Stimulated activated CD8-positive, alpha-beta memory T cell treated with anti-CD3 and anti-CD28 coated beads, Interleukin-7, amount 100 ng/mL, for 1 hour (primary cell): ENCODE measurements around the gene DENND1A.
"Not testable (repeated sequence)": the region's sequence is repeated elsewhere in the genome, so short reads cannot be mapped to it uniquely, and the experiment has no call there.

Experiments
- DNase-seq, 2 donors: peaks; one replicate each; pipeline ENCODE4 v3.0.0-alpha.2; 2020; ENCODE audit warnings: low read depth in 2 of 2

The DENND1A gene

DNA sequence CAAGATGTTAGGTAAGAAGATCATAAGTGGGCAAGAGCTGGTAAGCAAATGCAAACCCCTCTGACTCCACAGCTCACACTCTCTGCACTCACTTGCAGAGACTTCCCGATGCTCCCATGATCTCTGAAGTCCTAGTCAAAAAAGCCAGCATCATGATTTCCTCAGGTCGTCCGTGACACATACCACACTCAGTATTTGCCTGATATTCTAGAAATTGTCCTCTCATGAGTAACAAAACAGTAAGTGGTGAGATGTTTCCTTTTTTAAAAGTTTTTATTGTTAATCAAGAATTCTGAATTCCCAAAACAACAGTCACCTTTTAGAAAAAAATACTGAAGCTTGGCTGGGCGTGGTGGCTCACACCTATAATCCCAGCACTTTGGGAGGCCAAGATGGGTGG lies 194.6 kb downstream of the DENND1A start:
- no peak for DNase-seq

DNA sequence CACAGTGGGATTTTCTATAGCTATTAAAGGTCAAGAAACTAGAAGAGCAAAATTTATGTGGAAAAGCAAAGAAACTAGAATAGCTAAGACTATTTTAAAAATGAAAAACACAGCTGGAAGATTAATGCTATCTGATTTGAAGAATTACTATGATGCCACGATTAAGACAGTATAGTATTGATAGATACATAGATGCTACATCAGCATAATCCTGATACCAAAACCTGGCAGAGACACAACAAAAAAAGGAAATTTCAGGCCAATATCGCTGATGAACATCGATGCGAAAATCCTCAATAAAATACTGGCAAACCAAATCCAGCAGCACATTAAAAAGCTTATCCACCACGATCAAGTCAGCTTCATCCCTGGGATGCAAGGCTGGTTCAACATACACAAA lies 201.4 kb downstream of the DENND1A start:
- not testable (repeated sequence) for DNase-seq

DNA sequence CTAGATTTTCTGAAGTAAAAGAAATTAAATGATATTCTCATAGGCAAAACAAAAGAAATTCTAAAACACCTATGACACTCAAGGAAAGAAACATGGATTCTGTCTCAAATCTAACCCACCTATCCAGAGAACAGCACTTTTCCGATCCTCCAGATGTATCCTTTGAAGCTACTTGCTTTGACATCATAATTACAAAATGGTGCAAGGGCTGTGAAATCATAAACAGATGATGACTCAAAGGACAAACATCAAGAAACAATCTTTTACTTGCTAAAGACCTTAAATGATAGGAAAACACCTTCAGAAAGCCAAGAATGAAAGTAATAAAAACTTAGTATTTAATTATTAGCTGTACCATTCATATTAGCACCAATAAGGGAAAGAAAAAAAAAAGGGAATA lies 202.6 kb downstream of the DENND1A start:
- DNase-seq = no peak

DNA sequence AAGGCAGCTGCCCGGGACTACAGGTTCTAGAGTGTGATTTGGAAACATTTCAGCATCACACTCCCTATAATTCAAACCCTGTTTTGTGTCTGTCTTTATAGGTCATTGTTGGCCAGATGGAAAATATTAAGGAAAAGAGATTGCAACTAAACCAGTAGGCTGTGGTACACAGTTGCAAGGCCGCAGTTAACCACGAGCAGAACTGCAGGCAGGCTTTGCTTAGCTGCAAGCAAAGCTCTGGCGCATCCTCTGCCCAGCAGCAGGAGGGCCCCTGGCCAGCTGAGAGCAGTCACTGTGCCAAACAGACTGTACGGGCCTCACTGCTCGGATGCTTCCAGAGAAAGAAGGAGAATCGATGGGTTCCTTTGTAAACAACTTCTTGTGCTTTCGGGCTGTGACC lies 204.5 kb downstream of the DENND1A start:
- no peak for DNase-seq

DNA sequence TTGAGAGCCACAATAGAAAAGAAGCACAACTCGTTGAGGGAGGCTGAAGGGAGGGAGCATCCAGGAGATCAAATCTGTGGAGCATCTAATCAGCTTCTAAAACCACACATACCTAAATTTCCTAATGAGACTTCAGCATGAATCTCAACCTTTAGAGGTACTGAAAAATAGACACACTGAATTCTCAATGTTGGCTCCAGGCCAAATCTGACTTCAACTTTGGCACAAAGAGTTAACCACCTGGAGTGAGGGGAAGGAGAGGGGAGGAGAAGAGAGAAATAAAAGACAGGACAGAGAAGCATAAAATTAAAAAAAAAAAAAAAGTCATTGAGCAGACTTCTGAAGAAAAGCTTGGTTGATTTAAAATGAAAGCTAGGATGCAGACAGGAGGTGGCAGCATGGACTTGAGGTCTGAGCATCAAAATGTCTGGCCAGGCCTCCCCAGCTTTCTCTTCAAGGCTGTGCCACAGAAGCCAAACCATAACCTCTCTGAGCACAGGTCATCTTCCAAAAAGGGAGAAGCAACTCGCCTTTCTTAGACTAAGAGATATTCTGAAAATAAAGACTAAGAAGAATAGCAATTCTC lies 205.6 kb downstream of the DENND1A start:
- no peak for DNase-seq

DNA sequence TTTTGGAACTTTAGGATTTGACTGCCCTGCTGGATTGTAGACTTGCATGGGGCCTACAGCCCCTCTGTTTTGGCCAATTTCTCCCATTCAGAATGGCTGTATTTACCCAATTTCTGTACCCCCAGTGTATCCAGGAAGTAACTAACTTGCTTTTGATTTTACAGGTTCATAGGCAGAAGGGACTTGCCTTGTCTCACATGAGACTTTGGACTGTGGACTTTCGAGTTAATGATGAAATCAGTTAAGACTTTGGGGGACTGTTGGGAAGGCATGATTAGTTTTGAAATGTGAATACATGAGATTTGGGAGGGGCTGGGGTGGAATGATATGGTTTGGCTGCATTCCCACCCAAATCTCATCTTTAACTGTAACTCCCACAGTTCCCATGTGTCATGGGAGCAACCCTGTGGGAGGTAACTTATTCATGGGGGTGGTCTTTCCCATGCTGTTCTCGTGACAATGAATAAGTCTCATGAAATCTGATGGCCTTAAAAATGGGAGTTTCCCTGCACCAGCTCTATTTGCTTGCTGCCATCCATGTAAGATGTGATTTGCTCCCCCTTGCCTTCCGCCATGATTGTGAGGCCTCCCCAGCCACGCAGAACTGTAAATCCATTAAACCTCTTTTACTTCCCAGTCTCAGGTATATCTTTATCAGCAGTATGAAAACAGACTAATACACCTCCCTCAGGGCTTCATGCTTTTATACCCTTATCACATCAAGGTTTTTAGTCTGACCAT lies 206.6 kb downstream of the DENND1A start:
- no peak for DNase-seq

DNA sequence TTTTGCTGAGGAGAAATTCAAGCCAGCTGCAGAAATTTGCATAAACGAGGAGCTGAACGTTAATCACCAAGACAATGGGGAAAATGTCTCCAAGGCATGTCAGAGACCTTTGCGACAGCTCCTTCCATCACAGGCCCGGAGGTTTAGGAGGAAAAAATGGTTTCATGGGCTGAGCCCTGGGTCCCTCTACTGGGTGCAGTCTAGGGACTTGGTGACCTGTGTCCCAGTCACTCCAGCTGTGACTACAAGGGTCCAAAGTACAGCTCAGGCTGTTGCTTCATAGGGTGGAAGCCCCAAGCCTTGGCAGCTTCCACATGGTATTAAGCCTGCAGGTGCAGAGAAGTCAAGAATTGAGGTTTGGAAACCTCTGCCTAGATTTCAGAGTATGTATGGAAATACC lies 207.5 kb downstream of the DENND1A start:
- DNase-seq = no peak

DNA sequence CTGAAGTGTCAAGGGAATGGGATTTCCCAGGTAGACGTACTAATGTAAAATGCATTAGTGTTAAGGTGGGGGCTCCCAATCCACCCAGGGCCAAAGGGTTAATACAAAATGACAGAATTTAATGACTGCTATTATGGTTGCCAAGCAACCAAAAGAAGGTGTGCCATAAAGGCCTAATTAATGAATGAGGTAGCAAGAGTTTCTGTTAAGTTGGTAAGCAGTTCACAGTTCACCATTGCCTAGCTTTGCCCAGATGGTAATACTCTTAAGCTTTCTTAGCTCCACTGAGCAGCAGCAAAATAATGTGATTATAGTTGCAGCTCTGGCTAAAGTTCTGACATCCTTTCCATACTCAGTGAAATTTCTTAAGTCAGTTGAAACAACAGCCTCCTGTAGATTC lies 211.7 kb downstream of the DENND1A start:
- no peak for DNase-seq

DNA sequence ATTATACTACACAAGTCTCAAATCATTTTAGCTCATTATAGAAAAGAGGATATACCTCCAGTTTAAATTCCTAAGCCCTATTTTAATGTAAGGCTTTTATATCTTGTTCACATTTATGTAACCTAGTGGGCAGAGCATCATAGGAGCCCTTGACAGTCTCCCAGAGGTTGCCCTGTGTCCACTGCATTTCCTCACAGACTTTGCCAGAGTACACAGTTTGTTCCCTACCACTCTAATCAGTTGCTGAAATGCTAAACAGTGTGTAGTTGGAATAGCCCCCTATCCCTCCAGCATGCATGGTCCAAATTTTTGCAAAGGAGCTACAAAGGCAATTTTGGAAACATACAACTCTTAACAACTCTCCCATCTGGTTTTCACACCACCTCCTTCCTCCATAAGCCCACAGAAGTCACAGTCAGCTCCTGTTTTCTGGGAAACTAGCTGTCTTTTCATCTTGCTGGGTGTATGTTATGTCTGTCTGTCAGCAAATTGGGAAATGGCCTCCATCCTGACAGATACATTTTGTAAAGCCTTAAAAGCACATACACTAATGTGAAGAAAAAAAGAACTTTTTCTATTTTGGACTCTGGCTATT lies 212.2 kb downstream of the DENND1A start:
- no peak for DNase-seq

DNA sequence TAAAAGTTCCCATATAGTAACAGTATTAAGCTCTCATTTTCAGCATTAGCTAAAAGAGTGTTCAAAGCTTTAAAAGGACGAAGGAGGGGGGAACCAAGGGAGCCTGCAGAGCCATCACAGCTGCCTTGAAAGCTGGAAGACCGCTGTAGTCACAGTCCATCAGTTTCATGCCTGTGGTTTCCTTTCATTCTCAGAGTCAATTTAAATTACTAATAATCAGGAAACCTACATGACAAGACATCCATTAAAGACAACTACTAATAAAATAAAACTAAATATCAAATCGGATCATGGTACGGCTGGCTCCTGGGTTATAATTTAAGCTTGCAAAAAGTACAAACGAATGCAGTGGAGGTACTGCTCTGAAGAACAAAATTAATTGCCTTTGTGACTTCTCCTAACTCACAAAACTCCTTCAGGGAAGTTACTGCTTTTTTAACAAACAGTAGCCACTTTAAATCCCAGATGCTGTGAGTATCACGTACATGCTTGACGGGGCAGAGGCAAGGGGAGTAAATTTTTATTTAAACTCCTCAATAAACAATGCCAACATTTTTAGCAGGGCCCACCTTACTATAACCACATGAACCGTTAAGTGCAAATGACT lies 213.5 kb downstream of the DENND1A start:
- DNase-seq = no peak

DNA sequence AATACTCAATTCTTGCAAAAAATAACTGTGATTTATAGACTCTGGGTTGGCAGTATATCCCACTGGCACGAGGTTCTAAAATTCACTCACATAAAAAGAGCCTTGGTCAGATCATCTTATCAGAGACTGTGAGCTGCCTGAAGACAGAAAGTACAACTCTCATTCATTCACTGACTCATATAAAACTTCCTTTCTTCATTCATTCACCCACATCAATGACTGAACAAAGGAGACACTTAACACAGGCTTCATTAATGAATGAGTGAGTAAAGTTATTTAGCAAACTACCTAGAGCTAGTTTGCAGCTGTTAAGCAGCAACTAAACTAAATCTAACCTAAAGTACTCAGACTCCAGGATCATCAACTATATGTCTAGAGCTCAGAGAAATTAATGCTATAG lies 214.7 kb downstream of the DENND1A start:
- no peak for DNase-seq

DNA sequence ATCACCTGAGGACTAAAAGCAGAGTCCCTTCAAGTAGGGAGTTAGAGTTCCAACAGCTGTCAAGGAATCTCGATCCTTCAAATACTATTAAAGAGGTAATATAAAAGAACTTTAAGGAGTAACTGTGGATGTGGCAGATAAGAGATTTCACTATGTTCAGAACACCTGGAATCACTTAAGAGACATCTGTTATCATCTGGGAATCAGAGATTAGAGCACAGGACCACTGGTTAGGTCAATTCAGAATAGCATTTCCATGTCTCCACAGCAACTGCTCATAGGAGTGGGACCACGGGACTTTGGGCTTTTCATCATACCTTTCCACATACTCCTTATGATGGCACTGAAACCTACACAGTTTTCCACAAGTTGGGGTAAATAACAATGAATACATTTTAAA lies 216.6 kb downstream of the DENND1A start:
- DNase-seq = no peak

DNA sequence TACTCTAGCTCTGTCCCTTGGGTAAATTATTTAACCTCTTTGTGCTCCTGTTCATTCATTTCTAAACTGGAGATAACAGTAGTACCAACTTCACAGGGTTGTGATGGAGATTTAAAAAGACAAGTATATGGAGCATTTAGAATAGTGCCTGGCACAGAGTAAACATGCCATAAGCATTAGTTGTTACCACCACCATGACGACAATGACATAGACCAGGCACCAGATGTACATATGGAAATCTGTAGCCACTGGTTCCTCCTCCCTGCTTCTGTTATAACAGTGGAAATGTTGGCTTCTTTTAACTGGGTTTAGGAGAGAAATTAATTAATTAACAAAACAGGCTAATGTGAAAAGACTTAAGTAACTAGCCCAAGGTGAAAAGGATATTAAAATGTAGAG lies 217.5 kb downstream of the DENND1A start:
- no peak for DNase-seq

DNA sequence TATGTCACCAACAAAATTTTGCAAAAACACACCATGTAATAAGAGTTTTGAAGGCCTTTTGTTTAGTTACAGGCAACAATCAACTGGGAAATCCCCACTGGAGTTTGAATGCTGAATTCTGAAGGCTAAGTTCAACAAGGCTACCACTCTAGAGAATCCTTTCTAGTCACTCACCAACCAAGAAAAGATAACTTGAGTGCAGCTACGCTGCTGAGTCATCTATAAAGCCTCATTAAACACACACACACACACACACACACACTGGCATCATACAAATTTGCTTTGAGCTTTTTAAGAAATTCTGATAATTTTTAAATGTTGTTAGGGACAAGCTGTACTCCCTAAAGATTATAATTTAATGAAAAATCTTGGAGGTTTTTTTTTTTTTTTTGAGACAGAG lies 219.6 kb downstream of the DENND1A start:
- DNase-seq = no peak

DNA sequence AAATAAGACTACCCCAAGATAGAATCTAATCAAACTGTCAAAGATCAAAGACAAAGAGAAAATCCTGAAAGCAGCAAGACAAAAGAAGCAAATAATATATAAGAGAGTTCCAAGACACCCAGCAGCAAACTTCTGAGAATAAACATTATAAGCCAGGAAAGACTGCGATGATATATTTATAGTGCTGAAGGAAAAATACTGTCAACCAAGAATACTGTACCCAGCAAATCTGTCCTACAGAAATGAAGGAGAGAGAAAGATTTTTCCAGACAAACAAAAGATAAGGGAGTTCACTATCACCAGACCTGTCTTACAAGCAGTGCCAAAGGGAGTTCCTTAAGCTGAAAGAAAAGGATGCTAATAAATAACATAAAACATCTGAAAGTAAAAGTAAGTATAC lies 227.4 kb downstream of the DENND1A start:
- no peak for DNase-seq

DNA sequence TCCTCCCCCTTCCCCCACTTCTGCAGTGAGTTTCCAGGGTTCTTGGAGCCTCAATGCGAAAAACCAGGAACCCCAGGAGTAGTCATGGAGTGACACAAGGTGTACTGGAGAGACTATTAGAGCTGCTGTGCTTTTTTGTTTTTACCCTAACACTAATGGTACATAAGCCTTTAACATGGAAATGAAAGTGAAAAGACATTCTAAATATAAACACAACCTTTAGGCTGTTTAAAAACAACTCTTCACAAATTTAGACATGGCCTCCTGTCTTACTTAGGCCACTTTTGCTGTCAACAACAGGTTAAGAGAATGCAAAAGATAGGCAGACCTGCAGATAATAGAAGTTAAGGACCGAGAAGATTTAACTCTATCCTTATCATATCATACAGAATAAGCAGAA lies 232.2 kb downstream of the DENND1A start:
- DNase-seq = no peak

DNA sequence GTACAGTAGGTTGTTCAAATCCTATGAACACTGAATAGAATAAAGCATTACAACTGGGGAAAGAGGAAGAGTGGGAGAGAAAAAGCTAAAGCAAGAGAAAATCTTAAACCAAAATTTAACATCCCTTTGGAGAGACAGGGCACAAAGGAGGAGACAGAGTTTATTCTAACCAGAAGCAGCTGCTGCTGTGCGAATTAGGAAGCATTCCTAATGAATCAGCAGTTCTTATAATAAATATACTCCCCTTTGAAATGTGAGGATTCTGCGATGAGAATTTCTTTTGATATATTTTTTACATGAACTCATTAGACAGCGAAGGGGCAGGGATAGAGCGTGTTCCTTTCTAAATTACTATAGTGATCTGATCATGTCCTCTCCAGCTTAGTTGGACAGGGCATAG lies 233.4 kb downstream of the DENND1A start:
- DNase-seq = no peak

DNA sequence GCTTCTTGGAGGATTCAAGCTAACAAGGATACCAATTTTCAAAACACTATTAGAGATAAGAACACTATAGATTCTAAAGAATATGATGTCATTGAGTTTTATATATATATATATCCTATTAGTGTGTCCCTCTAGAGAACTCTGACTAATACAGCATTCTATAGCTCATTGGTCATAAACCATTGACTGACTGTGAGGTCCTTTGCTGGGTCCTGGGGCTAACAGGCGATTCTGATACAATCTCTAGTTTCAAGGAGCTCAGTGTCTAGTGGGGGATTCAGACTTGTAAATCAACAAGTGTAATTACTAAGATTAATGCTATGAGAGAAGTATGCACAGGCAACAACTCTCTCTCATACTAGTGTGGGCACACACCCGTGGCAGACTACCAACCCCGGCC lies 234.5 kb downstream of the DENND1A start:
- no peak for DNase-seq

DNA sequence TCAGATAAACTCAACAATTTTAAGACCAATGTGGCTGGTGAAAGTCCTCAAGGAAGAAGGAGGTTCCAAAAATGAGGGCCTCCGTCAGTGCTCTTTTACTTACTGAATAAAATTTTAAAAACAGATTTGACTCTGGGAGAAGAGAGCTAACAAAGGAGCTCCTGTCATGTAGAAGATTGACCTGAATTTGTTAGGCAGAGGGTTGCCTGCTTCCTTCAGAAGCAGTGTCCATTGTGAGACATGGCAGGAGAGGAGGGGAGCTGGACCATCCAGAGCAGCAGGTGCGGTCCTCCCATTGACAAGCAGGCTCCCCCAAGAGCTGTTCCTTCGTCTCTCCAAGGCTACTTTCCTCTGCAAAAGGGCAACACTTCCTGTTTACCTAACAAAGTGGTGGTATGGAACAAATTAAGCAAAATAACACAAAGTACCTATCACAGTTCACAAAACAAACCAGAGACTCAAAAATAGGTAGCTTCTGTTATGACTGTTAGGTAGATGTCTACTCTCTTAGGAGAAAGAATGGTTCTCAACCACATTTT lies 238.1 kb downstream of the DENND1A start:
- DNase-seq = no peak

DNA sequence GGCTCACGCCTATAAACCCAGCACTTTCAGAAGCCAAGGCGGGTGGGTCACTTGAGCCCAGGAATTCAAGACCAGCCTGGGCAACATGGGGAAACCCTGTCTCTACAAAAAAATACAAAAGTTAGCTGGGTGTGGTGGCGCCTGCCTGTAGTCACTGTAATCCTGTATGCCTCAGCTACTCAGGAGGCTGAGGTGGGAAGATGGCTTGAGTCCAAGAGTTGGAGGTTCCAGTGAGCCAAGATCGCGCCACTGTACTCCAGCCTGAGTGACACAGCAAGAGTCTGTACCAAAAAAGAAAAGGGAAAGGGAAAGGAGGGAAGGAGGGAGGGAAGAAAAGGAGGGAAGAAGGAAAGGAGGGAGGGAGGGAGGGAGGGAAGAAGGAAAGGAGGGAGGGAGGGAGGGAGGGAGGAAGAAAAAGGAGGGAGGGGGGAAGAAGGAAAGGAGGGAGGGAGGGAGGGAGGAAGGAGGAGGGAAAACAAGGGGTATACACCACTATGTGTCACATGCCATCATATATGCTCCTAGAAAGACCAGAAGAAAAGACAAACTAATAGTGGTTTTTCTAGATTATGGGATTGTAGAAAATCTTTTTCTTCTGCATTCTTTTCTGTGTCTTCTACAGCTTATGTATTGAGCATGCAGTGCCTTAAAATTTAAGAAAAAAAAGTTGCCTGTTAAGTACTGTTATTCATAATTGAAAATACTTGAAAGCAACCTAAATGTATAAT lies 240.1 kb downstream of the DENND1A start:
- DNase-seq = no peak

DNA sequence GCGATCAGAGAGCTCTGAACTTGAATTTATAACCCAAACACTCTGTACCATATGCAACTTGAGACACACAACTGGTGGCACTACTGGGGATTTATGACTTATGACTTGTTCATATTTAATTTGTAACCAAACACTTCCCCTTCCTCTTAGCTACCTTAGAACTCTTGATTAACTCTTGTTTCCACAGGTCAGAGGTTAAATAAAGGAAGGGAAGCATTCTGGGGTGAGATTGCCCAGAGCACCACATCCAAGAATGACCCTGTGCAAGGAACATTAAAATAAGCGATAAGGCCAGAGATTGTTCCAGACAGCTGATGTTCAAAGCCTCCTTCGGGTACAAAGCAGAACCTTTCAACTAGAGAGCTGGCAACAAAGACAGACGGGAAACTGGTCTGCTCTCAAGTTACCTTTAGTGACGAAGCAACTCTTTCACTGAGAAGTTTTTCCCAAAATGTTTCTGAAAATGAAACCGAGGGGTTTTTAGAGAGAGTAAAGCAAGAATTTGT lies 242.6 kb downstream of the DENND1A start:
- DNase-seq = no peak

DNA sequence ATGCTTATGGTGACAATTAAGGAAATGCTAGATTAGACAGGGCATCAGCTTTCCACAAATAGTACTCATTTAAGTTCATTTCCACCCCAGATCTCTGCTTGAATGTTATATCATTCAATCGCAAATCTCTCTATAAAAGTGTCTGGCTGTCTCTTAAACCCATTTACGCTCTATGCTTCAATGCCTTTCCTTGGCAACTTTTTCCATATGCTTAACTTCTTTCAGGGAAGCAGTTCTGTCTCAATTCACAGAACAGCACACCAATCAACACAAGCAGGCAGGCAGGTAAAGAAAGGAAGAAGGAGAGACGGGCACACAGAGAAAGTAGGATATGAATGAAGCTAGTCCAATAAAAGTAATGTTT lies 243.1 kb downstream of the DENND1A start:
- no peak for DNase-seq
